A549 (cell line): ENCODE data around the gene GHR. TPM values are rescaled to one million over a fixed set of nuclear protein-coding genes. Genes with fewer than 3 reads are reported as not detected.

ENCODE experiments used
- ATAC-seq, 2 experiments: fragments of 200-7000 bp in 1 of 2; fragments of >200 bp in 1 of 2; cut with Nextera tagmentation in 1 of 2; cut with Tn5 transposase in 1 of 2; 3 replicates each; pipeline versions ENCODE4 v1.8.0 to v1.9.1; 2018 to 2020; ENCODE audit warnings: mild to moderate bottlenecking in 1 of 2, moderate library complexity in 1 of 2
- CTCF ChIA-PET: fragments of 300-600 bp; sonication (Branson Sonifier 250); formaldehyde crosslinking; extraction: SDS; loops from one replicate; lab custom pipeline; 2021; ENCODE audit warnings: antibody characterized with exemption, inconsistent platforms; lab: Yijun Ruan, JAX
- POLR2A ChIA-PET: fragments of 350-600 bp; formaldehyde crosslinking; extraction: SDS; loops from one replicate; lab custom pipeline; 2021; ENCODE audit warnings: antibody characterized with exemption, inconsistent platforms; lab: Yijun Ruan, JAX
- DNase-seq, 2 experiments: peaks; one replicate each; pipeline versions ENCODE4 v3.0.0 to v3.0.0-alpha.2; 2011 to 2016; ENCODE audit warnings: low read depth in 1 of 2, low spot score in 1 of 2
- FAIRE-seq: peaks from 2 replicates; lab custom pipeline; 2011; peaks lifted over from hg19 to GRCh38; lab: Jason Lieb, UNC
- H3K27ac ChIP-seq, 2 experiments: fragments of >200 bp; sonication (Bioruptor Twin); formaldehyde crosslinking; 3 replicates each; pipeline ENCODE4 v1.5.1; 2016 to 2017
- H3K4me1 ChIP-seq: fragments of >200 bp; sonication (Bioruptor Twin); formaldehyde crosslinking; 3 replicates; pipeline ENCODE4 v1.6.1; 2016
- H3K4me2 ChIP-seq: fragments of >200 bp; sonication (Bioruptor Twin); formaldehyde crosslinking; 3 replicates; pipeline ENCODE4 v1.6.1; 2016
- H3K4me3 ChIP-seq: fragments of >200 bp; sonication (Bioruptor Twin); formaldehyde crosslinking; 3 replicates; pipeline ENCODE4 v1.5.1; 2016
- H3K9me3 ChIP-seq: fragments of >200 bp; sonication (Bioruptor Twin); formaldehyde crosslinking; 3 replicates; pipeline ENCODE4 v1.6.1; 2016
- CBX2 ChIP-seq: fragments of 200-600 bp; sonication (generic); IDR thresholded peaks from 2 replicates; pipeline ENCODE4 v1.6.1; 2016; ENCODE audit warnings: low read depth, mild to moderate bottlenecking, borderline replicate concordance
- CEBPB ChIP-seq, 2 experiments: fragments of >200 bp in 1 of 2; sonication (Bioruptor Twin) in 1 of 2; formaldehyde crosslinking in 1 of 2; IDR thresholded peaks; 2 replicates each; pipeline ENCODE4 v1.6.1; 2012 to 2016
- CHD2 ChIP-seq: fragments of 150-350 bp; IDR thresholded peaks from 2 replicates; pipeline ENCODE4 v1.6.1; 2014; ENCODE audit warnings: low read length; ENCODE audit not compliant: partially characterized antibody
- CHD4 ChIP-seq: fragments of 200-600 bp; sonication (generic); IDR thresholded peaks from 2 replicates; pipeline ENCODE4 v1.6.1; 2016; ENCODE audit warnings: antibody characterized with exemption, mild to moderate bottlenecking, borderline replicate concordance
- EHMT2 ChIP-seq: fragments of 200-600 bp; sonication (generic); IDR thresholded peaks from 2 replicates; pipeline ENCODE4 v1.6.1; 2016; ENCODE audit warnings: antibody characterized with exemption, low read depth, mild to moderate bottlenecking, moderate library complexity
- ESRRA ChIP-seq: fragments of 150-350 bp; IDR thresholded peaks from 2 replicates; pipeline ENCODE4 v1.6.1; 2014; ENCODE audit warnings: mild to moderate bottlenecking, low read length, borderline replicate concordance
- GATA3 ChIP-seq: IDR thresholded peaks from 2 replicates; pipeline ENCODE4 v1.6.1; 2012; ENCODE audit warnings: borderline replicate concordance
- HOXA7 ChIP-seq: fragments of 250-450 bp; sonication (Bioruptor Pico); IDR thresholded peaks from 2 replicates; pipeline ENCODE4 v1.5.0; 2020; ENCODE audit warnings: mild to moderate bottlenecking, moderate library complexity
- HOXB5 ChIP-seq: fragments of 250-450 bp; sonication (Bioruptor Pico); IDR thresholded peaks from 2 replicates; pipeline ENCODE4 v1.5.0; 2020; ENCODE audit warnings: mild to moderate bottlenecking, moderate library complexity
- JUN ChIP-seq, 2 experiments: fragments of >200 bp; sonication (Bioruptor Twin); formaldehyde crosslinking; IDR thresholded peaks; 2 replicates in 1 of 2; 3 replicates in 1 of 2; pipeline ENCODE4 v1.6.1; 2016 to 2017
- JUNB ChIP-seq: fragments of >200 bp; sonication (Bioruptor Twin); formaldehyde crosslinking; IDR thresholded peaks from 2 replicates; pipeline ENCODE4 v1.6.1; 2016
- MAFK ChIP-seq: fragments of 450-650 bp; IDR thresholded peaks from 2 replicates; pipeline ENCODE4 v1.6.1; 2014; ENCODE audit not compliant: partially characterized antibody
- NPAS2 ChIP-seq: fragments of 250-450 bp; sonication (Bioruptor Pico); IDR thresholded peaks from 2 replicates; pipeline ENCODE4 v1.8.0; 2022; ENCODE audit warnings: mild to moderate bottlenecking, moderate library complexity, borderline replicate concordance
- PHF8 ChIP-seq: fragments of 200-600 bp; sonication (generic); IDR thresholded peaks from 2 replicates; pipeline ENCODE4 v1.6.1; 2016; ENCODE audit warnings: low read depth, mild to moderate bottlenecking, antibody characterized with exemption, moderate library complexity, borderline replicate concordance
- POLR2A ChIP-seq: IDR thresholded peaks from 2 replicates; pipeline ENCODE4 v1.6.1; 2012; ENCODE audit warnings: mild to moderate bottlenecking, low read length
- POLR2AphosphoS2 ChIP-seq: conservative IDR thresholded peaks from 2 replicates; pipeline ENCODE4 v1.6.1; 2012; ENCODE audit warnings: low read length, improper control_type of control experiment, inconsistent platforms
- RARB ChIP-seq: fragments of 250-450 bp; sonication (Bioruptor Pico); IDR thresholded peaks from 2 replicates; pipeline ENCODE4 v1.8.0; 2021; ENCODE audit warnings: mild to moderate bottlenecking, moderate library complexity
- RCOR1 ChIP-seq: fragments of 150-350 bp; IDR thresholded peaks from 2 replicates; pipeline ENCODE4 v1.6.1; 2014; ENCODE audit warnings: antibody characterized with exemption, low read length, low read depth
- RNF2 ChIP-seq: fragments of 200-600 bp; sonication (generic); IDR thresholded peaks from 2 replicates; pipeline ENCODE4 v1.6.1; 2016; ENCODE audit warnings: low read depth, mild to moderate bottlenecking, antibody characterized with exemption, moderate library complexity, borderline replicate concordance
- TFCP2L1 ChIP-seq: fragments of 250-450 bp; sonication (Bioruptor Pico); IDR thresholded peaks from 2 replicates; pipeline ENCODE4 v1.5.0; 2021; ENCODE audit warnings: mild to moderate bottlenecking
- ZNF302 ChIP-seq: fragments of 250-450 bp; sonication (Bioruptor Pico); IDR thresholded peaks from 2 replicates; pipeline ENCODE4 v1.9.0; 2021; ENCODE audit warnings: inconsistent platforms, mild to moderate bottlenecking, moderate library complexity
- ZSCAN20 ChIP-seq: fragments of 250-450 bp; sonication (Bioruptor Pico); IDR thresholded peaks from 2 replicates; pipeline ENCODE4 v1.8.0; 2022; ENCODE audit warnings: mild to moderate bottlenecking, moderate library complexity
- WGBS: methylation state at CpG from one replicate; pipeline ENCODE4 v1.1.6; 2017; ENCODE audit errors: missing lambda C conversion rate; 5-methylcytosine and 5-hydroxymethylcytosine counted together
- polyA plus RNA-seq, 4 experiments: library from polyadenylated mRNA; depleted of rRNA in 3 of 4; stranded (reverse); fragments of >200 nt; fragmentation: RNase III in 1 of 4; extraction: RNeasy Plus Mini Kit Qiagen cat#74134 plus additional on column Dnase treatment in 1 of 4; gene quantifications; 2 replicates in 3 of 4; 3 replicates in 1 of 4; pipeline ENCODE4 v1.2.3, GENCODE V29; 2011 to 2017
- TF ChIP-seq, protein P1 (sequence below): fragments of 200-600 bp; sonication (generic); IDR thresholded peaks from 2 replicates; pipeline ENCODE4 v1.6.1; 2016; ENCODE audit warnings: antibody characterized with exemption, mild to moderate bottlenecking, moderate library complexity
- TF ChIP-seq, protein P2 (sequence below): fragments of 150-350 bp; IDR thresholded peaks from 2 replicates; pipeline ENCODE4 v1.6.1; 2014; ENCODE audit warnings: low read depth, mild to moderate bottlenecking, low read length
- TF ChIP-seq, protein P3 (sequence below): fragments of >200 bp; sonication (Bioruptor Twin); formaldehyde crosslinking; IDR thresholded peaks from 2 replicates; pipeline ENCODE4 v1.6.1; 2016
- TF ChIP-seq, protein P4 (sequence below): fragments of >200 bp; sonication (Bioruptor Twin); formaldehyde crosslinking; IDR thresholded peaks from 3 replicates; pipeline ENCODE4 v1.5.1; 2016
- TF ChIP-seq, protein P5 (sequence below): fragments of 250-450 bp; sonication (Bioruptor Pico); IDR thresholded peaks from 2 replicates; pipeline ENCODE4 v1.5.0; 2021; ENCODE audit warnings: mild to moderate bottlenecking, moderate library complexity, borderline replicate concordance
- TF ChIP-seq, protein P6 (sequence below): fragments of 250-450 bp; sonication (Bioruptor Pico); IDR thresholded peaks from 2 replicates; pipeline ENCODE4 v1.5.0; 2020; ENCODE audit warnings: low read depth, mild to moderate bottlenecking, moderate library complexity

The GHR gene
- polyA plus RNA-seq, 2 of the 4 experiments (the other 2 are of a cell fraction): 0.05 TPM; not detected in 1

DNA sequence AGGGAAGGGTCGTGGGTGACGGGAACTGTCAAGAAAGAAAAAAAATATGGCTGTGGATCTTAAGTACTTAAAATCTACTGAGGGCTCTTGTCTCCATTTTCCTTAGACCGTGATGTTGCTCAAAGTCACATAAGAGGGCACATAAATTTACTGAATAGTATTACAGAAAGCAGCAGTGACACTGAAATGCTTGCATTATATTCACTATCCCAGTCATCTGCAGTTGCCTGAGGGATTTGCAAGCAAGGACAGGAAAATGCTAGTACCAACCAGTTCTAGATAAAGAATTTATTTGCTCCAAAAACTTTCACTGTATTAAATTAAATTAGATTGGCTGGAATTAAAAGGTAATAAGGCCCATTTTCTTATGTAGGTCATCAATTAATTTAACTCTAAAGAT, 226.8 kb downstream of the GHR start:
- TF ChIP-seq NPAS2: no peak
- TF ChIP-seq, protein P1, sequence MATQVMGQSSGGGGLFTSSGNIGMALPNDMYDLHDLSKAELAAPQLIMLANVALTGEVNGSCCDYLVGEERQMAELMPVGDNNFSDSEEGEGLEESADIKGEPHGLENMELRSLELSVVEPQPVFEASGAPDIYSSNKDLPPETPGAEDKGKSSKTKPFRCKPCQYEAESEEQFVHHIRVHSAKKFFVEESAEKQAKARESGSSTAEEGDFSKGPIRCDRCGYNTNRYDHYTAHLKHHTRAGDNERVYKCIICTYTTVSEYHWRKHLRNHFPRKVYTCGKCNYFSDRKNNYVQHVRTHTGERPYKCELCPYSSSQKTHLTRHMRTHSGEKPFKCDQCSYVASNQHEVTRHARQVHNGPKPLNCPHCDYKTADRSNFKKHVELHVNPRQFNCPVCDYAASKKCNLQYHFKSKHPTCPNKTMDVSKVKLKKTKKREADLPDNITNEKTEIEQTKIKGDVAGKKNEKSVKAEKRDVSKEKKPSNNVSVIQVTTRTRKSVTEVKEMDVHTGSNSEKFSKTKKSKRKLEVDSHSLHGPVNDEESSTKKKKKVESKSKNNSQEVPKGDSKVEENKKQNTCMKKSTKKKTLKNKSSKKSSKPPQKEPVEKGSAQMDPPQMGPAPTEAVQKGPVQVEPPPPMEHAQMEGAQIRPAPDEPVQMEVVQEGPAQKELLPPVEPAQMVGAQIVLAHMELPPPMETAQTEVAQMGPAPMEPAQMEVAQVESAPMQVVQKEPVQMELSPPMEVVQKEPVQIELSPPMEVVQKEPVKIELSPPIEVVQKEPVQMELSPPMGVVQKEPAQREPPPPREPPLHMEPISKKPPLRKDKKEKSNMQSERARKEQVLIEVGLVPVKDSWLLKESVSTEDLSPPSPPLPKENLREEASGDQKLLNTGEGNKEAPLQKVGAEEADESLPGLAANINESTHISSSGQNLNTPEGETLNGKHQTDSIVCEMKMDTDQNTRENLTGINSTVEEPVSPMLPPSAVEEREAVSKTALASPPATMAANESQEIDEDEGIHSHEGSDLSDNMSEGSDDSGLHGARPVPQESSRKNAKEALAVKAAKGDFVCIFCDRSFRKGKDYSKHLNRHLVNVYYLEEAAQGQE: no peak
- no peak for TF ChIP-seq PHF8
- TF ChIP-seq HOXB5 (CRISPR knock-in tag): no peak
- no peak for TF ChIP-seq CBX2
- no peak for TF ChIP-seq GATA3
- TF ChIP-seq CHD2: no peak
- TF ChIP-seq, protein P2, sequence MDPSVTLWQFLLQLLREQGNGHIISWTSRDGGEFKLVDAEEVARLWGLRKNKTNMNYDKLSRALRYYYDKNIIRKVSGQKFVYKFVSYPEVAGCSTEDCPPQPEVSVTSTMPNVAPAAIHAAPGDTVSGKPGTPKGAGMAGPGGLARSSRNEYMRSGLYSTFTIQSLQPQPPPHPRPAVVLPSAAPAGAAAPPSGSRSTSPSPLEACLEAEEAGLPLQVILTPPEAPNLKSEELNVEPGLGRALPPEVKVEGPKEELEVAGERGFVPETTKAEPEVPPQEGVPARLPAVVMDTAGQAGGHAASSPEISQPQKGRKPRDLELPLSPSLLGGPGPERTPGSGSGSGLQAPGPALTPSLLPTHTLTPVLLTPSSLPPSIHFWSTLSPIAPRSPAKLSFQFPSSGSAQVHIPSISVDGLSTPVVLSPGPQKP: no peak
- no peak for TF ChIP-seq TFCP2L1
- TF ChIP-seq ZNF302 (CRISPR knock-in tag): no peak
- no peak for FAIRE-seq
- Histone ChIP-seq H3K27ac (no peak overlapping the region), H3K9me3 (no peaks in the 10 kb centered on the region), H3K4me3 (no peak overlapping the region), H3K4me1 (no peaks in the 10 kb centered on the region), H3K4me2 (no peak overlapping the region)
- POLR2A ChIA-PET: no interaction called here
- no peak for ATAC-seq
- CTCF ChIA-PET: interaction anchor here (0.5 kb wide), 1 partner anchor 177 kb away, joined by 3 read pairs; no protein-coding TSS in a partner anchor
- no peak for DNase-seq
- WGBS: 2% methylated on average over 3 of the region's 3 CpGs

DNA sequence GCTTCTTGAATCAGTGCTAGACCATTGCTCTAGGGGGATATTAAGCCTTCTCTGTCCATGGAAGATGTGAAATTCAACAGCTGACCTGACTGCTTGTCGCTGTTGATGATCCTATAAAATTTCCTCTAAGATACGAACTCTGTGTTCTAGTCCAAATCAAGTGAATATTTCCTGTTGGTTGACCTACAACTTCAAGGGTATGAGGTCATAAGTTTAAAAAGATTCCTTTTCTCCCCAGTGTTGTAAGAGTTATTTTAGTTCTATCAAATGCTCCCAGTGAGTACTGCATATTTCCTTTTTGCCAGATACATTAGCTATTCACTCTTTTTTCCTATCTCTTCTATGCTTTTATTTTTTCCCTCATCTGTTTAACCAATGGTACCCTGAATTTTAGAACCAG, 230.5 kb downstream of the GHR start:
- Histone ChIP-seq H3K27ac (no peak overlapping the region), H3K4me2 (no peak overlapping the region), H3K4me1 (no peaks in the 10 kb centered on the region)
- POLR2A ChIA-PET: no interaction called here
- 4% methylated on average over 2 of the region's 2 CpGs for WGBS
- TF ChIP-seq ESRRA (no peak), RCOR1 (no peak), NPAS2 (no peak), MAFK (no peak), RARB (no peak), JUN (IDR thresholded peaks at IDR 0.05) (no peak), CEBPB (IDR thresholded peaks at IDR 0.05) (no peak), ZSCAN20 (no peak), POLR2A (no peak)
- TF ChIP-seq, protein P3, sequence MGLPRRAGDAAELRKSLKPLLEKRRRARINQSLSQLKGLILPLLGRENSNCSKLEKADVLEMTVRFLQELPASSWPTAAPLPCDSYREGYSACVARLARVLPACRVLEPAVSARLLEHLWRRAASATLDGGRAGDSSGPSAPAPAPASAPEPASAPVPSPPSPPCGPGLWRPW: no peak
- TF ChIP-seq, all 56 proteins: peak for 0
- ATAC-seq: no peak
- Histone ChIP-seq H3K9me3 (no peaks in the 10 kb centered on the region), H3K4me3 (no peak overlapping the region)
- CTCF ChIA-PET: no interaction called here
- DNase-seq: no peak
- FAIRE-seq: no peak

DNA sequence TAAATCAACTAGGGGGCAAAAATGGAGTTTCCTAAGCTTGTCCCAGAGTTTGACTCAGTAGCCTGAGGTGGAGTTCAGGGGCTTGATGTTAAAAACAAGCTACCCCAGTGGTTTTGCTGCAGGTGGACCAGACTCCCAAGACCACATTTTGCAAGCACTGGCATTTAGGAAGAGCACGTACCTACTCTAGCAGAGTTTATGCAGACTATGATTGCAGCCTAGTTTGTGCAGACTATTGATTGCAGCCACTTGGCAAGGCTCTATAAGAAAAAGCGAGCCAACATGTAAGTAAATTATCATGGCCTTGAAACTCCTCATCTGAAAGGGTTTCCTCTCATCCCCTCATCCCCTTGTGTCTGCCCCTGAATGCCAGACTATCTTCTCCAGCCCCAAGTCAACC, 231.4 kb downstream of the GHR start:
- 11% methylated on average over 2 of the region's 2 CpGs for WGBS
- H3K4me3 ChIP-seq: no peak overlapping the region
- DNase-seq (no peak), ATAC-seq (no peak), FAIRE-seq (no peak)
- H3K9me3 ChIP-seq: no peaks in the 10 kb centered on the region
- no peak overlapping the region for H3K27ac ChIP-seq
- no peaks in the 10 kb centered on the region for H3K4me1 ChIP-seq
- POLR2A ChIA-PET: no interaction called here
- no peak overlapping the region for H3K4me2 ChIP-seq
- CTCF ChIA-PET: no interaction called here
- no peak for TF ChIP-seq EHMT2
- TF ChIP-seq, protein P4, sequence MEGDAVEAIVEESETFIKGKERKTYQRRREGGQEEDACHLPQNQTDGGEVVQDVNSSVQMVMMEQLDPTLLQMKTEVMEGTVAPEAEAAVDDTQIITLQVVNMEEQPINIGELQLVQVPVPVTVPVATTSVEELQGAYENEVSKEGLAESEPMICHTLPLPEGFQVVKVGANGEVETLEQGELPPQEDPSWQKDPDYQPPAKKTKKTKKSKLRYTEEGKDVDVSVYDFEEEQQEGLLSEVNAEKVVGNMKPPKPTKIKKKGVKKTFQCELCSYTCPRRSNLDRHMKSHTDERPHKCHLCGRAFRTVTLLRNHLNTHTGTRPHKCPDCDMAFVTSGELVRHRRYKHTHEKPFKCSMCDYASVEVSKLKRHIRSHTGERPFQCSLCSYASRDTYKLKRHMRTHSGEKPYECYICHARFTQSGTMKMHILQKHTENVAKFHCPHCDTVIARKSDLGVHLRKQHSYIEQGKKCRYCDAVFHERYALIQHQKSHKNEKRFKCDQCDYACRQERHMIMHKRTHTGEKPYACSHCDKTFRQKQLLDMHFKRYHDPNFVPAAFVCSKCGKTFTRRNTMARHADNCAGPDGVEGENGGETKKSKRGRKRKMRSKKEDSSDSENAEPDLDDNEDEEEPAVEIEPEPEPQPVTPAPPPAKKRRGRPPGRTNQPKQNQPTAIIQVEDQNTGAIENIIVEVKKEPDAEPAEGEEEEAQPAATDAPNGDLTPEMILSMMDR: no peak
- TF ChIP-seq, protein P5, sequence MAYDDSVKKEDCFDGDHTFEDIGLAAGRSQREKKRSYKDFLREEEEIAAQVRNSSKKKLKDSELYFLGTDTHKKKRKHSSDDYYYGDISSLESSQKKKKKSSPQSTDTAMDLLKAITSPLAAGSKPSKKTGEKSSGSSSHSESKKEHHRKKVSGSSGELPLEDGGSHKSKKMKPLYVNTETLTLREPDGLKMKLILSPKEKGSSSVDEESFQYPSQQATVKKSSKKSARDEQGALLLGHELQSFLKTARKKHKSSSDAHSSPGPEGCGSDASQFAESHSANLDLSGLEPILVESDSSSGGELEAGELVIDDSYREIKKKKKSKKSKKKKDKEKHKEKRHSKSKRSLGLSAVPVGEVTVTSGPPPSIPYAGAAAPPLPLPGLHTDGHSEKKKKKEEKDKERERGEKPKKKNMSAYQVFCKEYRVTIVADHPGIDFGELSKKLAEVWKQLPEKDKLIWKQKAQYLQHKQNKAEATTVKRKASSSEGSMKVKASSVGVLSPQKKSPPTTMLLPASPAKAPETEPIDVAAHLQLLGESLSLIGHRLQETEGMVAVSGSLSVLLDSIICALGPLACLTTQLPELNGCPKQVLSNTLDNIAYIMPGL (CRISPR knock-in tag): no peak
- no peak for TF ChIP-seq HOXA7
- no peak for TF ChIP-seq RARB
- no peak for TF ChIP-seq CHD4
- TF ChIP-seq JUNB: no peak
- TF ChIP-seq RNF2: no peak
- TF ChIP-seq, protein P6, sequence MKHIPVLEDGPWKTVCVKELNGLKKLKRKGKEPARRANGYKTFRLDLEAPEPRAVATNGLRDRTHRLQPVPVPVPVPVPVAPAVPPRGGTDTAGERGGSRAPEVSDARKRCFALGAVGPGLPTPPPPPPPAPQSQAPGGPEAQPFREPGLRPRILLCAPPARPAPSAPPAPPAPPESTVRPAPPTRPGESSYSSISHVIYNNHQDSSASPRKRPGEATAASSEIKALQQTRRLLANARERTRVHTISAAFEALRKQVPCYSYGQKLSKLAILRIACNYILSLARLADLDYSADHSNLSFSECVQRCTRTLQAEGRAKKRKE: no peak
- no peak for TF ChIP-seq POLR2AphosphoS2
